Measurements from ENCODE around the gene GNAI2.

DNA sequence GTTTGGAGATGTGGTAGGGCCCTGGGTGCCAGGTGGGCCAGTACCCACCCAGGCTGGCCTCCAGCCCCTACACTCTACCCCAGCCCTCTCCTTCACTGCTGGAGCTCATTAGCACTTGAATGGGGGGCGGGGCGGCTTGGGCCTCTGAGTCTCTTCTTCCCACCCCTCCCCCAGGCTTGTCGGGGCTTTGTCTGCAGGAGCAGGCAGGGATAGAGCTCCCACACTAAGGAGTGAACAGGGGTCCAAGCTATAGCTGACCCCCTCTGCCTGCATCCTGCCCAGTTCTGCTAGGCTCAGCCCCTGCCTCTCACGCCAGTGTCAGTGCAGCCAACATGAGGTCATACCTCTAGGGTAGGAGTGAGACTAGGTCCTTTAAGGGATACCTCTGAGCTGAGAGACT lies 5.2 kb downstream of the GNAI2 start:
- no peak for TF ChIP-seq EP300 (IDR thresholded peaks at IDR 0.05; ENCODE audit: low read depth)
- TF ChIP-seq, protein P1, sequence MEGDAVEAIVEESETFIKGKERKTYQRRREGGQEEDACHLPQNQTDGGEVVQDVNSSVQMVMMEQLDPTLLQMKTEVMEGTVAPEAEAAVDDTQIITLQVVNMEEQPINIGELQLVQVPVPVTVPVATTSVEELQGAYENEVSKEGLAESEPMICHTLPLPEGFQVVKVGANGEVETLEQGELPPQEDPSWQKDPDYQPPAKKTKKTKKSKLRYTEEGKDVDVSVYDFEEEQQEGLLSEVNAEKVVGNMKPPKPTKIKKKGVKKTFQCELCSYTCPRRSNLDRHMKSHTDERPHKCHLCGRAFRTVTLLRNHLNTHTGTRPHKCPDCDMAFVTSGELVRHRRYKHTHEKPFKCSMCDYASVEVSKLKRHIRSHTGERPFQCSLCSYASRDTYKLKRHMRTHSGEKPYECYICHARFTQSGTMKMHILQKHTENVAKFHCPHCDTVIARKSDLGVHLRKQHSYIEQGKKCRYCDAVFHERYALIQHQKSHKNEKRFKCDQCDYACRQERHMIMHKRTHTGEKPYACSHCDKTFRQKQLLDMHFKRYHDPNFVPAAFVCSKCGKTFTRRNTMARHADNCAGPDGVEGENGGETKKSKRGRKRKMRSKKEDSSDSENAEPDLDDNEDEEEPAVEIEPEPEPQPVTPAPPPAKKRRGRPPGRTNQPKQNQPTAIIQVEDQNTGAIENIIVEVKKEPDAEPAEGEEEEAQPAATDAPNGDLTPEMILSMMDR (IDR thresholded peaks at IDR 0.05) = no peak

All from transverse colon (tissue), 3 donors.